ENCODE data around the gene FAM120B. TPM values are rescaled to one million over a fixed set of nuclear protein-coding genes. Genes with fewer than 3 reads are reported as not detected.

FAM120B gene
- total RNA-seq, 1 experiment from 2014 or later: 16.7 TPM

- Histone ChIP-seq H3K79me1 (ENCODE audit: insufficient read depth, low read depth, low read length, poor library complexity, severe bottlenecking) (no peaks in the 10 kb centered on the region), H2BK5ac (ENCODE audit: insufficient read length, low read length) (no peak overlapping the region), H3K4ac (ENCODE audit: low read depth, low read length) (no peak overlapping the region), H3K4me2 (ENCODE audit: insufficient read depth, insufficient read length, low read length) (no peak overlapping the region), H3K4me1 (ENCODE audit: insufficient read depth, low read length) (no peaks in the 10 kb centered on the region), H2BK120ac (ENCODE audit: low read depth, low read length, poor library complexity, severe bottlenecking) (no peak overlapping the region), H2BK12ac (ENCODE audit: insufficient read length, low read depth, low read length) (no peak overlapping the region), H2BK15ac (ENCODE audit: low read depth, low read length) (no peak overlapping the region), H3K79me2 (ENCODE audit: insufficient read depth, low read length) (no peaks in the 10 kb centered on the region), H3K14ac (ENCODE audit: insufficient read depth, low read length) (no peak overlapping the region), H4K8ac (replicated peaks; ENCODE audit: insufficient read length, low read depth, low read length) (no peak overlapping the region), H2BK20ac (ENCODE audit: low read depth, low read length, poor library complexity, severe bottlenecking) (no peak overlapping the region), H3K9me3 (ENCODE audit: control insufficient read depth, low read depth, low read length) (no peaks in the 10 kb centered on the region), H3K23me2 (ENCODE audit: insufficient read length, low read depth, low read length, poor library complexity, severe bottlenecking) (no peaks in the 10 kb centered on the region), H2AK5ac (ENCODE audit: insufficient read length, low read length) (no peak overlapping the region), H3K56ac (ENCODE audit: insufficient read length, low read depth, low read length) (no peak overlapping the region), H3K27me3 (ENCODE audit: insufficient read depth, low read length) (no peaks in the 10 kb centered on the region), H4K20me1 (ENCODE audit: control insufficient read depth, insufficient read depth, insufficient read length) (no peaks in the 10 kb centered on the region), H4K5ac (ENCODE audit: insufficient read length, low read depth, low read length) (no peak overlapping the region), H3T11ph (ENCODE audit: low read length) (no peak overlapping the region), H3K27ac (ENCODE audit: insufficient read length, low read depth, low read length) (no peak overlapping the region), H3K23ac (ENCODE audit: insufficient read length, low read depth, low read length) (no peak overlapping the region), H2AFZ (ENCODE audit: low read length) (no peak overlapping the region), H3K9ac (ENCODE audit: extremely low read depth, insufficient read length, low read length) (no peak overlapping the region), H3K18ac (ENCODE audit: insufficient read length, low read depth, low read length) (no peak overlapping the region), H4K91ac (ENCODE audit: insufficient read length, low read depth, low read length) (no peak overlapping the region)
- WGBS (ENCODE audit: extremely low coverage, insufficient read length, low lambda C conversion rate): no CpG with 5 or more reads among the region's 9 CpGs
- H3K4me3 Mint-ChIP-seq: no peak overlapping the region
- no peak for DNase-seq
- H3K9me3 Mint-ChIP-seq: peaks cover 0 to 6% of the 10 kb centered on the region in 2 experiments; a peak in 1 of 5 replicates
- peaks cover 6% of the 10 kb centered on the region for H3K27me3 Mint-ChIP-seq (ENCODE audit: low read depth)
- peaks cover 6 to 8% of the 10 kb centered on the region in 2 experiments for H3K4me1 Mint-ChIP-seq
- H3K36me3 Mint-ChIP-seq (ENCODE audit: insufficient read depth in 1 of 3, low read depth in 3 of 3): no peaks in the 10 kb centered on the region
- H3K27ac Mint-ChIP-seq: no peak overlapping the region
- TF ChIP-seq, protein P1, sequence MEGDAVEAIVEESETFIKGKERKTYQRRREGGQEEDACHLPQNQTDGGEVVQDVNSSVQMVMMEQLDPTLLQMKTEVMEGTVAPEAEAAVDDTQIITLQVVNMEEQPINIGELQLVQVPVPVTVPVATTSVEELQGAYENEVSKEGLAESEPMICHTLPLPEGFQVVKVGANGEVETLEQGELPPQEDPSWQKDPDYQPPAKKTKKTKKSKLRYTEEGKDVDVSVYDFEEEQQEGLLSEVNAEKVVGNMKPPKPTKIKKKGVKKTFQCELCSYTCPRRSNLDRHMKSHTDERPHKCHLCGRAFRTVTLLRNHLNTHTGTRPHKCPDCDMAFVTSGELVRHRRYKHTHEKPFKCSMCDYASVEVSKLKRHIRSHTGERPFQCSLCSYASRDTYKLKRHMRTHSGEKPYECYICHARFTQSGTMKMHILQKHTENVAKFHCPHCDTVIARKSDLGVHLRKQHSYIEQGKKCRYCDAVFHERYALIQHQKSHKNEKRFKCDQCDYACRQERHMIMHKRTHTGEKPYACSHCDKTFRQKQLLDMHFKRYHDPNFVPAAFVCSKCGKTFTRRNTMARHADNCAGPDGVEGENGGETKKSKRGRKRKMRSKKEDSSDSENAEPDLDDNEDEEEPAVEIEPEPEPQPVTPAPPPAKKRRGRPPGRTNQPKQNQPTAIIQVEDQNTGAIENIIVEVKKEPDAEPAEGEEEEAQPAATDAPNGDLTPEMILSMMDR (conservative IDR thresholded peaks at IDR 0.05): no peak
Measured at GRCh38 chr6:170417881-170418280, 111.3 kb downstream of the FAM120B start.

Data from H9 (cell line).